ENCODE data around the gene SUV39H1. TPM values are rescaled to one million over a fixed set of nuclear protein-coding genes. Genes with fewer than 3 reads are reported as not detected.

Gene SUV39H1
- total and polyA plus RNA-seq, 2 of the 13 experiments (the other 11 are each of a cell fraction or from before 2014, with no cell fraction given), result 5.2 to 10.1 TPM

DNA sequence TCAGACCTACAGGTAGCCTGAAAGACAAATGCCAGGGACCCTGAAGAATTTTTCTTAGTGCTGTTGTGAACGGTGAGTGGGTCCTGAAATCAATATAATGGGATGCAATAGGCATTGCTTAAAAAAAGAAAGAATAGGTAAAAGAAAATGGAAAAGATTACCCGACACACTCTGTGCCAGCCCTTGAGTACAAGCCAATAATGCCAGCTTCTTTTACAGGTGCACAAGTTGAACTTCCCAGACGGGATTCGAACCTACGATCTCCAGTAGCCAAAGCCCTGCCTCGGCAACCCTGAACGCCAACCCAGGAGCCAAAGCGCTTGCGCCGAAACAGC is 40.3 kb downstream of the SUV39H1 start (continued):
- TF ChIP-seq, protein P1, sequence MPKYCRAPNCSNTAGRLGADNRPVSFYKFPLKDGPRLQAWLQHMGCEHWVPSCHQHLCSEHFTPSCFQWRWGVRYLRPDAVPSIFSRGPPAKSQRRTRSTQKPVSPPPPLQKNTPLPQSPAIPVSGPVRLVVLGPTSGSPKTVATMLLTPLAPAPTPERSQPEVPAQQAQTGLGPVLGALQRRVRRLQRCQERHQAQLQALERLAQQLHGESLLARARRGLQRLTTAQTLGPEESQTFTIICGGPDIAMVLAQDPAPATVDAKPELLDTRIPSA (CRISPR knock-in tag; IDR thresholded peaks at IDR 0.05; ENCODE audit: borderline replicate concordance), result no peak
- TF ChIP-seq, protein P2, sequence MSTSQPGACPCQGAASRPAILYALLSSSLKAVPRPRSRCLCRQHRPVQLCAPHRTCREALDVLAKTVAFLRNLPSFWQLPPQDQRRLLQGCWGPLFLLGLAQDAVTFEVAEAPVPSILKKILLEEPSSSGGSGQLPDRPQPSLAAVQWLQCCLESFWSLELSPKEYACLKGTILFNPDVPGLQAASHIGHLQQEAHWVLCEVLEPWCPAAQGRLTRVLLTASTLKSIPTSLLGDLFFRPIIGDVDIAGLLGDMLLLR (CRISPR knock-in tag; IDR thresholded peaks at IDR 0.05), result no peak
- TF ChIP-seq ZNF460 (CRISPR knock-in tag; IDR thresholded peaks at IDR 0.05; ENCODE audit: borderline replicate concordance), result no peak
- no peak for TF ChIP-seq ZNF160 (CRISPR knock-in tag; IDR thresholded peaks at IDR 0.05)

- Histone ChIP-seq H3K27ac (ENCODE audit: extremely low read length, insufficient read depth, low read length) (peak overlapping the region; percentile 85), H3K9ac (ENCODE audit: insufficient read depth, low read depth, low read length) (peak overlapping the region; percentile 75), H3K9me3 (ENCODE audit: low read length) (no peaks in the 10 kb centered on the region), H3K4me2 (ENCODE audit: low read depth, low read length) (peak overlapping the region; percentile 96), H3K4me3 (replicated peaks in 1 of 3; ENCODE audit: insufficient read depth in 1 of 3, low read depth in 2 of 3, low read length in 3 of 3) (peak overlapping the region; percentile 41 to 72 (median 61); a peak in 5 of 6 replicates), H3K36me3 (replicated peaks in 1 of 2; ENCODE audit: control insufficient read depth in 1 of 2, insufficient read depth in 2 of 2, low read length in 2 of 2) (no peaks in the 10 kb centered on the region), H3K4me1 (ENCODE audit: insufficient read depth, low read length) (peaks cover 28% of the 10 kb centered on the region), H4K20me1 (ENCODE audit: insufficient read depth, low read length) (no peaks in the 10 kb centered on the region), H3K79me2 (ENCODE audit: insufficient read depth, low read length) (no peaks in the 10 kb centered on the region), H2AFZ (ENCODE audit: low read length) (no peak overlapping the region), H3K27me3 (ENCODE audit: control insufficient read depth in 1 of 2, insufficient read depth in 2 of 2, low read length in 2 of 2) (no peaks in the 10 kb centered on the region)
- WGBS (ENCODE audit: low lambda C conversion rate), result 0% methylated on average over 2 of the region's 48 CpGs
- peak; percentile 95 for DNase-seq (ENCODE audit: low spot score)
- TSS peak; percentile 93 for BruUV-seq (replicated peaks)
- peak; percentile 98 for ATAC-seq
- intact Hi-C loops (cut with micrococcal nuclease; ENCODE audit: unreplicated experiment) (loop anchor here (1.0 to 5.0 kb wide), 2 partner anchors 24 to 450 kb away; partner anchors contain the start of gene PRICKLE3), in situ Hi-C loops (cut with HindIII; ENCODE audit: extremely low pct_ligation_motif_present, low pct_unique_long_range_greater_than_20kb) (no loop called here)
- FAIRE-seq, result peak; percentile 95
- CTCF ChIA-PET (ENCODE audit: low intra/inter-chr PET ratio, low total read pairs), result no interaction called here
- POLR2A ChIA-PET, result interaction anchor here (0.6 to 3.1 kb wide), 23 partner anchors 10 to 364 kb away, joined by 3 to 42 read pairs (median 5); partner anchors contain the start of genes GLOD5, HDAC6, OTUD5 and RBM3
- peak; percentile 51; the same call in 1 of the 2 replicates for TF ChIP-seq TAF1 (CRISPR knock-in tag; IDR thresholded peaks at IDR 0.05)
- TF ChIP-seq PHF20 (CRISPR knock-in tag; IDR thresholded peaks at IDR 0.05), result peak; percentile 72
- TF ChIP-seq ZNF883 (CRISPR knock-in tag; IDR thresholded peaks at IDR 0.05; ENCODE audit: not compliant biosample characterization), result peak; percentile 26
- no peak for TF ChIP-seq ZNF3 (CRISPR knock-in tag; IDR thresholded peaks at IDR 0.05)
- TF ChIP-seq PRDM10 (CRISPR knock-in tag; IDR thresholded peaks at IDR 0.05; ENCODE audit: low read depth), result peak; percentile 99
- TF ChIP-seq CREM (IDR thresholded peaks at IDR 0.05), result peak; percentile 34; the same call in 1 of the 2 replicates
- no peak for TF ChIP-seq CREM (CRISPR knock-in tag; IDR thresholded peaks at IDR 0.05)
- TF ChIP-seq ZFX (CRISPR knock-in tag; IDR thresholded peaks at IDR 0.05; ENCODE audit: low read depth), result peak; percentile 82
- 0 out of 2 replicates have a peak, but pooled peaks have one; percentile 46 for TF ChIP-seq HOXA5 (CRISPR knock-in tag; IDR thresholded peaks at IDR 0.05)
- no peak for TF ChIP-seq ZNF572 (CRISPR knock-in tag; IDR thresholded peaks at IDR 0.05)
- no peak for TF ChIP-seq ZNF674 (CRISPR knock-in tag; IDR thresholded peaks at IDR 0.05; ENCODE audit: low read depth)
- TF ChIP-seq THAP11 (CRISPR knock-in tag; IDR thresholded peaks at IDR 0.05), result peak; percentile 81
- no peak for TF ChIP-seq CREB1 (IDR thresholded peaks at IDR 0.05)
- TF ChIP-seq CREB1 (CRISPR knock-in tag; IDR thresholded peaks at IDR 0.05), result peak; percentile 71
- TF ChIP-seq ZNF446 (CRISPR knock-in tag; IDR thresholded peaks at IDR 0.05), result no peak
- TF ChIP-seq SAP130 (CRISPR knock-in tag; IDR thresholded peaks at IDR 0.05; ENCODE audit: low read depth), result peak; percentile 39; the same call in 1 of the 2 replicates
Measured at GRCh38 chrX:48737213-48737938, 40.8 kb downstream of the SUV39H1 start.
